Fibroblast of villous mesenchyme (primary cell): ENCODE measurements around the gene TCF7L2. TPM values are rescaled to one million over a fixed set of nuclear protein-coding genes. Genes with fewer than 3 reads are reported as not detected.

Experiments
- DNase-seq: peaks from one replicate; pipeline ENCODE4 v3.0.0-alpha.2; 2010; ENCODE audit warnings: low read depth
- H3K4me3 ChIP-seq: 2 replicates; pipeline ENCODE4 v1.5.1; 2011; ENCODE audit warnings: low read depth, mild to moderate bottlenecking, low read length
- total RNA-seq: library from RNA; depleted of rRNA; stranded (reverse); fragments of >200 nt; gene quantifications from 2 replicates; pipeline ENCODE4 v1.2.3, GENCODE V29; 2012
- TF ChIP-seq, protein P1 (sequence below): IDR thresholded peaks from 2 replicates; pipeline ENCODE4 v1.5.1; 2012; ENCODE audit warnings: low read depth, mild to moderate bottlenecking, low read length; ENCODE audit not compliant: insufficient read depth

The TCF7L2 gene
- total RNA-seq, 1 donor, result 12.5 TPM

DNA sequence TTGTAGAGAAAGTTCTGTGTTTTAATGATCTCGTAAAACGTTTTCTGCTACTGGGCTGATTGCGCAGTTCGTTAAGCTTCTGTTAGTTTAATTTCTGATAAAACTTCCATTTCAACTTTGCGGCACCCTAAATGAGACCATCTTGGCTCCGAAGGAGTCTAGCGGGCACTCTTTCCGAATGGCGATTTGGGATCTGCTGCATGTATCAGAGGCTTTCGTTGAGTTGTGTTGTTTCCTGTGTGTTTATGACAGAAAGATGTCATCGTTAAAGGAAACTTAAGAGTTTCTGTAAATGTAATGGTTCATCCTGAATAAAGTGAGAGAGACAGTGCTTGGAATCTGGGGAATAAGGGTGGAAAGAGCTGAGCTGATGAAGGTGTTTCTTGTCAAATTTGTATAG, 174.7 kb downstream of the TCF7L2 start:
- no peak overlapping the region for H3K4me3 ChIP-seq
- DNase-seq, result no peak
- TF ChIP-seq, protein P1, sequence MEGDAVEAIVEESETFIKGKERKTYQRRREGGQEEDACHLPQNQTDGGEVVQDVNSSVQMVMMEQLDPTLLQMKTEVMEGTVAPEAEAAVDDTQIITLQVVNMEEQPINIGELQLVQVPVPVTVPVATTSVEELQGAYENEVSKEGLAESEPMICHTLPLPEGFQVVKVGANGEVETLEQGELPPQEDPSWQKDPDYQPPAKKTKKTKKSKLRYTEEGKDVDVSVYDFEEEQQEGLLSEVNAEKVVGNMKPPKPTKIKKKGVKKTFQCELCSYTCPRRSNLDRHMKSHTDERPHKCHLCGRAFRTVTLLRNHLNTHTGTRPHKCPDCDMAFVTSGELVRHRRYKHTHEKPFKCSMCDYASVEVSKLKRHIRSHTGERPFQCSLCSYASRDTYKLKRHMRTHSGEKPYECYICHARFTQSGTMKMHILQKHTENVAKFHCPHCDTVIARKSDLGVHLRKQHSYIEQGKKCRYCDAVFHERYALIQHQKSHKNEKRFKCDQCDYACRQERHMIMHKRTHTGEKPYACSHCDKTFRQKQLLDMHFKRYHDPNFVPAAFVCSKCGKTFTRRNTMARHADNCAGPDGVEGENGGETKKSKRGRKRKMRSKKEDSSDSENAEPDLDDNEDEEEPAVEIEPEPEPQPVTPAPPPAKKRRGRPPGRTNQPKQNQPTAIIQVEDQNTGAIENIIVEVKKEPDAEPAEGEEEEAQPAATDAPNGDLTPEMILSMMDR, result no peak

GRCh38 chr10:113125612-113126011, 175.6 kb downstream of the TCF7L2 start:
- no peak for DNase-seq
- TF ChIP-seq, protein P1, result no peak
- H3K4me3 ChIP-seq, result no peak overlapping the region

DNA sequence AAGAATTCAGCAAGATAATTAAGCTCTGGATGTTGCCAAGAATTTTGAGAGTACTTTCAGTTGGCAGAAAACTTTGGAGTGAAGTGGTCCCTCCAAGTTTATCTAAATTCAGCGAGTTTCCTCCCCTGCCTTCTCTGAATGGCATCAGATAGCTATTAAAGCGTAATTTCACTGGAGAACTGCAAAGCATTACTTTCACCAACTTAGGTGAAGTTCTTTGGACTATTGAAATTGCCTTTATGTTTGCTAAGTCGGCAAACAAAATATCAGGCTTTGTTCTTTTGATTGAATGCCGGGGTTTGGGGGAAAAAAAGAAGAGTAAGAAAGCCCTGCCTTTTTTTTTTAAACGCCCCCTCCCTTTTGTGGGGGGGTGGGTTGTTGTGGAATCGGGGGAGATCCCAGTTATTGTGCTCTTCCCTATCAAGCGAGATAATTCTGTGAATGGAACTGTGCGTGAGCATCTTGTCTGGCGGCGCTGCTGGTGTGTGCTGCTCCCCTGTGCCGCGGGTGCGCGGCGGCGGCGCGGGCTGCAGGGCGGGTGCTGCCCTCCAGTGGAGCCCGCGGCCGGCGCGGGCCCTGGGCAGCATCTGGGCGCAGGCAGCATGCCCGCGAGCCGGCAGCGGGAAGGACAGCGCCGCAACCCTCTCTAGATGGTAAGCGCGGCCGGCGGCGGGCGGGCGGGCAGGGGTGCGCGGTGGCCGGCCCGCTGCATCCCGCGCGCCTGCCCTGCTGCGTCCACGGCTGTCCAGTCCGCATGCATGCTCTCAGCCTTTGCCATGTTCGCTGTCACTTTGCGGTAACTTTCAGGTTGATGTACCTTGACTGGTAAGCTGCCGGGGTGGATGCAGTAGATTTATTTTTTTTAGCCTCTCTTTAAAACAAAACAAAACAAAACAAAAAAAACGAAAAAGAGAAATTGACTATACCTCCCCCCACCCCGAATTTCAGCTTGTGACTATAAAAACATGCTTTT, 176.5 kb downstream of the TCF7L2 start:
- peak; percentile 73 for DNase-seq
- TF ChIP-seq, protein P1, result peak; percentile 38
- peak overlapping the region; percentile 39 for H3K4me3 ChIP-seq

DNA sequence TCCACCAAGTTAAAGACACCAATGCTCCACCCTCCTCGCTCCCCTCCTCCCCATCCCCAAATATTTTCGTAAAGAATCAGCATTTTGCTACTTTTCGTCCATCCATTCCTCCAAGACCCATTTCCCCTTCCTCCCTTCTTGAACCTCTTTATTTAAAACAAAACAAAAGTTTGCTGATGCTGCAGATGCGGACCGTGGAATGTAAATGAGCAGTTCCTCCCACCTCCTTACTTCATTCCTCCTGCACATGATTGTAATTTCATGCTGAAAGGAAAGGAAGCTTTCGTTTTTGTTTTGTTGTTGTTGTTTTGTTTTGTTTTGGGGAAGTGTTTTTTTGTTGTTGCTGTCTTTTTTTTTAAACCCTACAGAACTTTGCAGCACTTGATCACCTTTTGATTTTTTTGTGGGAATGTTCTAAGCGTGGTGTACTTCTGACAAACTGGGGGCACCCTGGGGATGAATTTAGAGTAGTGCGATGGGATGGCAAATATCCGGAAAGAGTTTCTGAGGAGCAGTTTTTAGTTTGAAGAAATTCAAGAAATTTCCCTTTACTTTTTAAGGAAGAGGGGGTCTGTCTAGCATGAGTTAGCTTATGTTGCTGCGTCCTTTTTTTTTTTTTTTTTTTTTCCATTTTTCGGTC, 177.3 kb downstream of the TCF7L2 start:
- TF ChIP-seq, protein P1, result no peak
- H3K4me3 ChIP-seq, result peak overlapping the region; percentile 39
- peak; percentile 64 for DNase-seq

DNA sequence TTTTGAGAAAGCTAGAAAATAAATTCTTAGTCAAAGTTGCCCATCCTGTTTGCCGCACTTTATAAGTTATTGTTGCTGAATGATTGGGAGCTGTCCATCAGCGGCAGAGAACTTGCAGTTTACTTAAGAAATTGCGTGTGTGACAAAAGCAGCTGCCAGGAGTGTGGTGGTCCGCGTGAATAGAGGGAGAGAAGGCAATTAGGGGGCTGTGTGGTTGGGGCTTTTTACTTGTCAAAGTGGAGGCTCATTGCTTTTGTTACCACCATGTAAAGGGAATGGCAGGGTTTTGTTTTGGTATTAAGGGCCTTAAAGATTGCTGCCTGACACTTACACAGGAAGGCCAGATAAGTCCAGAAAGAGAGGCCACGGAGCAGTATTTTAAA, 177.8 kb downstream of the TCF7L2 start:
- no peak overlapping the region for H3K4me3 ChIP-seq
- TF ChIP-seq, protein P1, result no peak
- DNase-seq, result no peak

GRCh38 chr10:113128450-113129070, 178.5 kb downstream of the TCF7L2 start:
- peak; percentile 56 for DNase-seq
- TF ChIP-seq, protein P1, result no peak
- no peak overlapping the region for H3K4me3 ChIP-seq
